ENCODE data around the gene NFAM1.

Gene NFAM1

DNA sequence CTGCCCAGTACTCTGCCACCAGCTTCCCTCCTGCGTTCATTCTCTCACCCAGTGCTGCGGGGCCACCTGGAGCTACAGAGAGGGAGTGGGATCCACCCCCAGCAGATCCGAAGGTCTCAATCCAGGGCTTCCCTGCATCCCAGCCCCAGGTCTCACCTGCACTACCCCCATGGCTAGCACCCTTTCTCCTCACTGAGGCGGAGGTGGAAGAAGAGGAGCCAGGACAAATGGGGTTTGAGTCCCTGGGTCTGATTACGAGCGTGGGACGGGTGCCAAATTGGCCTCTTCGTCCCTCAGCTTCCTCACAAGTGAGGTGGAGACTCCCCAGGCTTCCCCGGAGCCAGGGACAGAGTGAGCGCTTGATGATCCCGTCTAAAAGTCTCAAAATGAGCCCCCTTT lies 64.2 kb downstream of the NFAM1 start:
- no peak for TF ChIP-seq POLR2AphosphoS5 (IDR thresholded peaks at IDR 0.05; ENCODE audit: low read depth, low read length)
- TF ChIP-seq SPI1 (IDR thresholded peaks at IDR 0.05; ENCODE audit: low read depth, low read length), result no peak
- no peak for TF ChIP-seq TAF1 (IDR thresholded peaks at IDR 0.05; ENCODE audit: low read depth, low read length)
- TF ChIP-seq POLR2A (IDR thresholded peaks at IDR 0.05; ENCODE audit: low read depth, low read length), result no peak
- no peak for TF ChIP-seq PAX5 (IDR thresholded peaks at IDR 0.05; ENCODE audit: insufficient read depth, low read length, severe bottlenecking)
- TF ChIP-seq POU2F2 (IDR thresholded peaks at IDR 0.05; ENCODE audit: low read depth, low read length), result no peak
- FAIRE-seq, result no peak
- no peak for DNase-seq (ENCODE audit: insufficient read length, low spot score)

DNA sequence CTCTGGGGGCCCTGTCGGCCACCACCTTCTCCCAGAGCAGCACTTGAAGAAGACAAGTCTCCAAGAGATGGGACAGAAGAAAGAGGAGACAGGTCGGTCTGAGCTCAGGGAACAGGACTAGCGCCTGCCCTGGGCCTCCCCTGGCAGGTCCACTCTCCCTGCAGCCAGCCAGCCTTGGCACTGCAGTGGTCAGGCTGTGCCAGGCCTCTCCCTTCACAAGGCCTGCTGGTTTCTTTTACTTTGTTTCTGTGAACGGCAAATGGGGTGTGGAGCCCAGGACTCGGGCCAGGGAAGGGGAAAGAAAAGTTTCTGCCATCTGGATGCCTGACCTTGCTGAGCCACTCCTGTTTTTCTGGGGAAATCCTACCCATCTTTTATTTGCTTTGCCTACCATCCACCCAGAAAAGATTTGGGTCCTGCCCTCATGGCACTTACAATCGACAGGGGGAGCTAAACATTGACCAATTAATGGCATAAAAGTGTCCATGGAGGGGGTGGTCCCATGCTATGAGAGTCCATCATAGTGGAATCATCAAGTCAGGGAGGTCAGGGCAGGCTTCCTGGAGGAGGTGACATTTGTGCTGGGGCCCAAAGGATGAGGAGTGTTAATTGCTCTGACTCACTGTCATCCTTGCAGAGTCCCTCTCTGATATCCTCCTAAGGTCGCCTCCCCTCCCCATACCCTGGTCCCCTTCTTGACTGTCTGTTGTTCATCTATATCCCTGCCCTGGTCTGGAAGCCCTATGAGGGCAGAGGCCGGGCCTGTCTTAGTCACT lies 65.2 kb downstream of the NFAM1 start:
- FAIRE-seq (no peak), DNase-seq (ENCODE audit: insufficient read length, low spot score) (no peak)
- TF ChIP-seq POU2F2 (IDR thresholded peaks at IDR 0.05; ENCODE audit: low read depth, low read length) (no peak), POLR2A (IDR thresholded peaks at IDR 0.05; ENCODE audit: low read depth, low read length) (no peak), POLR2AphosphoS5 (IDR thresholded peaks at IDR 0.05; ENCODE audit: low read depth, low read length) (no peak), SPI1 (IDR thresholded peaks at IDR 0.05; ENCODE audit: low read depth, low read length) (no peak), TAF1 (IDR thresholded peaks at IDR 0.05; ENCODE audit: low read depth, low read length) (no peak), PAX5 (IDR thresholded peaks at IDR 0.05; ENCODE audit: insufficient read depth, low read length, severe bottlenecking) (no peak)

DNA sequence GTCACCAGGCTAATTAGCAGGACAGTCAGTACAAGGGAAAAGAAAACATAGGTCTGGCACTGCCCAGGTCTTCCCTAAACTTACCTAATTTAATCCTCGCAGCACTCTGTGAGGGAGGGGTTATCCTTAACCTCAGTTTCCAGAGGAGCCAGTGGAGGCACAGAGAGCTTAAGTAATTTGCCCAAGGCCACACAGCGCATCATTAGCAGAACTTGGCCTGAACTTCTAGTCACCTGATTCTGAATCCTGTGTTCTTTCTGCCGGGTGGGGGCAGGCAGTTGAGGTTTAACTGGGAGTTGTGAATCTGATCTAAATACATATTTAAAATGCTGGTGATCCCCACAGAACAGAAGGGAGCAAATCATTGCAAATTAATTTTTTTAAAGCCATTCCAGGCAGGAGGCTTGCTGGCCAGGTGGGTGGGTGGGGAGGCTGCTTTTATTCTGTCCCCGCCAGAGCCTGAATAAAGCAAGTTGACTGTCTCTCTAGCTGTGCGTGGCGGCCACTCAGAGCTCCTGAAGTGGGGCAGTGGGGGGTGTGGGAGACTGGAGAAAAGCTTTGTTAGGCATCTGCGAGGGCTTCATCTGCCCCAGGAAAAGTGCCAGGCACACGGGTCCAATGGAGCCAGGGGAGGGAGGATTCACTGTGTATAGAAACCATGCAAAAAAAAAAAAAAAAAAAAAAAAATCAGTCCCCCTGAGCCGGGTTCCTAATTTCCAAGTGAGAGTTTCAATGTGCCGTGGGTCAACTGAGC lies 66.1 kb downstream of the NFAM1 start:
- TF ChIP-seq POLR2AphosphoS5 (IDR thresholded peaks at IDR 0.05; ENCODE audit: low read depth, low read length), result no peak
- TF ChIP-seq PAX5 (IDR thresholded peaks at IDR 0.05; ENCODE audit: insufficient read depth, low read length, severe bottlenecking), result no peak
- TF ChIP-seq POLR2A (IDR thresholded peaks at IDR 0.05; ENCODE audit: low read depth, low read length), result no peak
- no peak for TF ChIP-seq POU2F2 (IDR thresholded peaks at IDR 0.05; ENCODE audit: low read depth, low read length)
- no peak for TF ChIP-seq TAF1 (IDR thresholded peaks at IDR 0.05; ENCODE audit: low read depth, low read length)
- TF ChIP-seq SPI1 (IDR thresholded peaks at IDR 0.05; ENCODE audit: low read depth, low read length), result no peak
- FAIRE-seq (no peak), DNase-seq (ENCODE audit: insufficient read length, low spot score) (no peak)

DNA sequence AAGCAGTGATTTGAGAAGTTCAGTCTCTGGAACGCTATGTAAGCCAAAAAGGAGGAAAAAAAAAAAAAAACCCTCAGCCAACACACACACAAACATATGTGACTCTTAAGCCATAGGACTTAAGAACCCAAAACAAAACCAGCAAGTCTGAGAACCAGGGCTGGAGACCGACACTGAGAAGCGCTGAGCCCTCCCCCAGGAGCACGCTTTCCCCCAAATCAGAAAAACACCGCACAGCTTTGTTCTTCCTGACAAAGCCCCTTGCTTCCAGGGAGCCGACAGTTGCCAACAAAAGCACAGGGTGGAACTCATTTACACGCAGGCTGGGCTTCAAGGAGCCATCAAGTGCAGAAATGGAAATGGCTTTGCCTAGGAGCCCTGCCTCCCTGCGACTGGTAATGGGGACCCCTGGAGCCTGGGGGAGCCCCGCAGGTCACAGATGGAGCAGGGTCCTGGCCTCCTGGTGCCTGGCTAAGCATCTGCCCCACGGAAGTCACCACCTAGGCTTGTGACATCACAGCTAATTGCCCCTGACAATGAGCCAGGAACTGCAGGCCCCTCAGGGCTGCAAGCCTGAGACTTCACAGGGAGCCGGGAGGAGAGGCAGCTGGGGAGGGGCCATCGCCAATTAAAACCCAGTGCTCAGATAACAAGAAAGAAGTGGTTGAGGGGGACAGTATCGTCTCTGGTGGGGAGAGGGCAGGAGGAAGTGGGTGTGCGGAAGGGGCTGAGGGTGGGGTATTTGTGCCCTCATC lies 66.9 kb downstream of the NFAM1 start:
- FAIRE-seq, result no peak
- DNase-seq (ENCODE audit: insufficient read length, low spot score), result no peak
- TF ChIP-seq SPI1 (IDR thresholded peaks at IDR 0.05; ENCODE audit: low read depth, low read length) (no peak), POLR2AphosphoS5 (IDR thresholded peaks at IDR 0.05; ENCODE audit: low read depth, low read length) (no peak), POLR2A (IDR thresholded peaks at IDR 0.05; ENCODE audit: low read depth, low read length) (no peak), TAF1 (IDR thresholded peaks at IDR 0.05; ENCODE audit: low read depth, low read length) (no peak), POU2F2 (IDR thresholded peaks at IDR 0.05; ENCODE audit: low read depth, low read length) (no peak), PAX5 (IDR thresholded peaks at IDR 0.05; ENCODE audit: insufficient read depth, low read length, severe bottlenecking) (no peak)

GRCh38 chr22:42364604-42365110 lies 67.5 kb downstream of the NFAM1 start:
- FAIRE-seq, result no peak
- TF ChIP-seq POU2F2 (IDR thresholded peaks at IDR 0.05; ENCODE audit: low read depth, low read length) (no peak), PAX5 (IDR thresholded peaks at IDR 0.05; ENCODE audit: insufficient read depth, low read length, severe bottlenecking) (no peak), POLR2A (IDR thresholded peaks at IDR 0.05; ENCODE audit: low read depth, low read length) (no peak), SPI1 (IDR thresholded peaks at IDR 0.05; ENCODE audit: low read depth, low read length) (no peak), POLR2AphosphoS5 (IDR thresholded peaks at IDR 0.05; ENCODE audit: low read depth, low read length) (no peak), TAF1 (IDR thresholded peaks at IDR 0.05; ENCODE audit: low read depth, low read length) (no peak)
- DNase-seq (ENCODE audit: insufficient read length, low spot score), result no peak

DNA sequence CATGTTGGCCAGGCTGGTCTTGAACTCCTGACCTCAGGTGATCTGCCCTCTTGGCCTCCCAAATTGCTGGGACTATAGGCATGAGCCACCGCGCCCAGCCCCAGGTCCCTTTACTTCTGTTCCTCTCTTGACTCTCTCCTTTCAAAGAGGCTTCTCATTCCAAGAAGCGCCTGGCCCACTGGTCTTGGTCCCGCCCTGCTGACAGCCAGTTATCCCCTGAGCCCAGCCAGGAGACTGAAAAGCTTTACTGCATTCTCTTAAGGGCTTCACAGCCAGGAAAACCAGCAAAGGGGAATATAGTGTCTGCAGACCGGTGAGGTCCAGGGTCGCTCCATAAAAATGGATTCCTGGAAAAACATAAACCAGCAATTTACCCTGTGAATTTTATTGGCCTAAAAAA lies 68.3 kb downstream of the NFAM1 start:
- no peak for FAIRE-seq
- DNase-seq (ENCODE audit: insufficient read length, low spot score), result no peak
- no peak for TF ChIP-seq POU2F2 (IDR thresholded peaks at IDR 0.05; ENCODE audit: low read depth, low read length)
- no peak for TF ChIP-seq POLR2A (IDR thresholded peaks at IDR 0.05; ENCODE audit: low read depth, low read length)
- TF ChIP-seq TAF1 (IDR thresholded peaks at IDR 0.05; ENCODE audit: low read depth, low read length), result no peak
- no peak for TF ChIP-seq POLR2AphosphoS5 (IDR thresholded peaks at IDR 0.05; ENCODE audit: low read depth, low read length)
- no peak for TF ChIP-seq SPI1 (IDR thresholded peaks at IDR 0.05; ENCODE audit: low read depth, low read length)
- TF ChIP-seq PAX5 (IDR thresholded peaks at IDR 0.05; ENCODE audit: insufficient read depth, low read length, severe bottlenecking), result no peak

DNA sequence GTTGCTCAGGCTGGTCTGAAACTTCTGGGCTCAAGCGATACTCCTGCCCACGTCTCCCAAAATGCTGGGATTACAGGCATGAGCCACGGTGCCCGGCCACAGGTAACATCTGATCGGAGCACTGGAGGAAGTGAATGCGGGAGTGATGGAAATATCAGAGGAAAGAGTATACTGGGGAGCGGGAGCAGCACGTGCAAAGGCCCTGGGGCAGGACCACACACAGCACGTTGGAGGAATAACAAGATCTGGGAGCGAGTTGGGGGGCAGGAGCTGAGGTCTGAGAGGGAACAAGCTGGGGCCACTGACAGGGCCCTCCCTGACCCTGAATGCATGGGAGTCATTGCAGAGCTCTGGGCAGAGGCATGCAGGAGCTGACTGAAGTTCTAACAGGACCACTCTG lies 70.7 kb downstream of the NFAM1 start:
- no peak for TF ChIP-seq POLR2A (IDR thresholded peaks at IDR 0.05; ENCODE audit: low read depth, low read length)
- TF ChIP-seq SPI1 (IDR thresholded peaks at IDR 0.05; ENCODE audit: low read depth, low read length), result no peak
- no peak for TF ChIP-seq POLR2AphosphoS5 (IDR thresholded peaks at IDR 0.05; ENCODE audit: low read depth, low read length)
- no peak for TF ChIP-seq TAF1 (IDR thresholded peaks at IDR 0.05; ENCODE audit: low read depth, low read length)
- no peak for TF ChIP-seq PAX5 (IDR thresholded peaks at IDR 0.05; ENCODE audit: insufficient read depth, low read length, severe bottlenecking)
- TF ChIP-seq POU2F2 (IDR thresholded peaks at IDR 0.05; ENCODE audit: low read depth, low read length), result no peak
- FAIRE-seq (no peak), DNase-seq (ENCODE audit: insufficient read length, low spot score) (no peak)

- no peak for DNase-seq (ENCODE audit: insufficient read length, low spot score)
- no peak for TF ChIP-seq SPI1 (IDR thresholded peaks at IDR 0.05; ENCODE audit: low read depth, low read length)
- no peak for TF ChIP-seq TAF1 (IDR thresholded peaks at IDR 0.05; ENCODE audit: low read depth, low read length)
- no peak for TF ChIP-seq PAX5 (IDR thresholded peaks at IDR 0.05; ENCODE audit: insufficient read depth, low read length, severe bottlenecking)
- no peak for TF ChIP-seq POU2F2 (IDR thresholded peaks at IDR 0.05; ENCODE audit: low read depth, low read length)
- TF ChIP-seq POLR2A (IDR thresholded peaks at IDR 0.05; ENCODE audit: low read depth, low read length), result no peak
- no peak for TF ChIP-seq POLR2AphosphoS5 (IDR thresholded peaks at IDR 0.05; ENCODE audit: low read depth, low read length)
- no peak for FAIRE-seq
Measured at GRCh38 chr22:42360348-42360747, 71.9 kb downstream of the NFAM1 start.
